ENCODE data around the gene HSBP1.

Gene HSBP1

DNA sequence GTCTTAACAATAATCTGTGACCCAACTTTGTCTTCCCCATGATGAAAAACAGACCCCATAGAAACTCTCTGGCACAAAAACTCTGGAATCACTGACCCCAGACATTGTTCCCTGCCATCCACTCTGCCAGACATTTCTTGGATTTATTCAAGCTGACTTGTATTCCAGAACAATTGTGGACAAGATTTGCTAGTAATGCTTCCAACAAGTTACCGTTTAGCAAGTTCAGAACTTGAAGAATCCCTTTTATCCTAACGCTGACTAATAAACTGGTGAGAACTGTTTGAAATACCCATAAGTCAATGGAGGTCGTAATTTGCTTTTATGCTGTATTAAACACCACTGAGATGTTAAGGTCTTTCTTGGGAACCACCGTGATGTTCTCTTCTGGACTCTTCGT, 10.5 kb downstream of the HSBP1 start:
- Histone ChIP-seq H3K9ac (ENCODE audit: low read length) (no peak overlapping the region), H2AFZ (ENCODE audit: low read length) (no peak overlapping the region), H3K9me3 (ENCODE audit: low read length) (no peaks in the 10 kb centered on the region), H3K4me1 (ENCODE audit: insufficient read depth, low read length, severe bottlenecking) (peaks cover 22% of the 10 kb centered on the region), H4K20me1 (ENCODE audit: insufficient read depth, low read length) (no peaks in the 10 kb centered on the region), H3K79me2 (ENCODE audit: insufficient read depth, low read length) (no peaks in the 10 kb centered on the region), H3K27ac (ENCODE audit: low read depth, low read length, poor library complexity, severe bottlenecking) (no peak overlapping the region), H3K36me3 (ENCODE audit: insufficient read depth, low read length) (peaks cover 2% of the 10 kb centered on the region), H3K4me2 (ENCODE audit: low read length) (no peak overlapping the region), H3K4me3 (ENCODE audit: low read depth, low read length, poor library complexity, severe bottlenecking) (no peak overlapping the region), H3K27me3 (ENCODE audit: insufficient read depth, low read length) (no peaks in the 10 kb centered on the region), H3K9me2 (ENCODE audit: low read depth, low read length) (no peaks in the 10 kb centered on the region), H3F3A (ENCODE audit: insufficient read depth, low read length) (no peaks in the 10 kb centered on the region)
- TF ChIP-seq, protein P1, sequence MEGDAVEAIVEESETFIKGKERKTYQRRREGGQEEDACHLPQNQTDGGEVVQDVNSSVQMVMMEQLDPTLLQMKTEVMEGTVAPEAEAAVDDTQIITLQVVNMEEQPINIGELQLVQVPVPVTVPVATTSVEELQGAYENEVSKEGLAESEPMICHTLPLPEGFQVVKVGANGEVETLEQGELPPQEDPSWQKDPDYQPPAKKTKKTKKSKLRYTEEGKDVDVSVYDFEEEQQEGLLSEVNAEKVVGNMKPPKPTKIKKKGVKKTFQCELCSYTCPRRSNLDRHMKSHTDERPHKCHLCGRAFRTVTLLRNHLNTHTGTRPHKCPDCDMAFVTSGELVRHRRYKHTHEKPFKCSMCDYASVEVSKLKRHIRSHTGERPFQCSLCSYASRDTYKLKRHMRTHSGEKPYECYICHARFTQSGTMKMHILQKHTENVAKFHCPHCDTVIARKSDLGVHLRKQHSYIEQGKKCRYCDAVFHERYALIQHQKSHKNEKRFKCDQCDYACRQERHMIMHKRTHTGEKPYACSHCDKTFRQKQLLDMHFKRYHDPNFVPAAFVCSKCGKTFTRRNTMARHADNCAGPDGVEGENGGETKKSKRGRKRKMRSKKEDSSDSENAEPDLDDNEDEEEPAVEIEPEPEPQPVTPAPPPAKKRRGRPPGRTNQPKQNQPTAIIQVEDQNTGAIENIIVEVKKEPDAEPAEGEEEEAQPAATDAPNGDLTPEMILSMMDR (IDR thresholded peaks at IDR 0.05; ENCODE audit: low read length), result no peak
- TF ChIP-seq EZH2 (IDR thresholded peaks at IDR 0.05; ENCODE audit: borderline replicate concordance, low read length), result no peak

DNA sequence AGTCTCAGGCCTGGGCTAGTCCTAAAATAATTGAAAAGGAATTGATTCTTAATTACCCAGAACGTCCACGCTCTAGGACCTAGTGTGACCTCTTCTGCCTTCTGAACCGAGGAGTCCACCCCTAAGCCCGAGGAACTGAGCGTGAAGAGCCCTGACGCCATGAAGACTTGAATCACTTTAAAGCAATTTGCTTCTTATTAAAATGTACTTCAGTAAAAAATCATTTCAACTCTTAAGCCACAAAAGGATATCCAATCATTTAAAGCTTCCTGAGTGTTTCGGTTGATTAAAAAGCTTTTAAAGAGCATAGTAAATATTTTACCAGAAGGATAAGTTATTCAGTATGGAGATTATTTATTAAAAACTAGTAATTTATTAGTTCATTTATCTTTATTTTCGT, 11.6 kb downstream of the HSBP1 start:
- H2AFZ ChIP-seq (ENCODE audit: low read length), result no peak overlapping the region
- H3K9me2 ChIP-seq (ENCODE audit: low read depth, low read length), result no peaks in the 10 kb centered on the region
- no peak overlapping the region for H3K4me2 ChIP-seq (ENCODE audit: low read length)
- no peak overlapping the region for H3K9ac ChIP-seq (ENCODE audit: low read length)
- H3K4me1 ChIP-seq (ENCODE audit: insufficient read depth, low read length, severe bottlenecking), result peaks cover 11% of the 10 kb centered on the region
- H3K9me3 ChIP-seq (ENCODE audit: low read length), result no peaks in the 10 kb centered on the region
- TF ChIP-seq, protein P1 (IDR thresholded peaks at IDR 0.05; ENCODE audit: low read length), result no peak
- no peak for TF ChIP-seq EZH2 (IDR thresholded peaks at IDR 0.05; ENCODE audit: borderline replicate concordance, low read length)
- no peaks in the 10 kb centered on the region for H4K20me1 ChIP-seq (ENCODE audit: insufficient read depth, low read length)
- H3K27ac ChIP-seq (ENCODE audit: low read depth, low read length, poor library complexity, severe bottlenecking), result no peak overlapping the region
- no peaks in the 10 kb centered on the region for H3F3A ChIP-seq (ENCODE audit: insufficient read depth, low read length)
- no peaks in the 10 kb centered on the region; the same call in 1 of the 2 replicates for H3K36me3 ChIP-seq (ENCODE audit: insufficient read depth, low read length)
- no peaks in the 10 kb centered on the region for H3K79me2 ChIP-seq (ENCODE audit: insufficient read depth, low read length)
- no peaks in the 10 kb centered on the region for H3K27me3 ChIP-seq (ENCODE audit: insufficient read depth, low read length)
- no peak overlapping the region for H3K4me3 ChIP-seq (ENCODE audit: low read depth, low read length, poor library complexity, severe bottlenecking)

DNA sequence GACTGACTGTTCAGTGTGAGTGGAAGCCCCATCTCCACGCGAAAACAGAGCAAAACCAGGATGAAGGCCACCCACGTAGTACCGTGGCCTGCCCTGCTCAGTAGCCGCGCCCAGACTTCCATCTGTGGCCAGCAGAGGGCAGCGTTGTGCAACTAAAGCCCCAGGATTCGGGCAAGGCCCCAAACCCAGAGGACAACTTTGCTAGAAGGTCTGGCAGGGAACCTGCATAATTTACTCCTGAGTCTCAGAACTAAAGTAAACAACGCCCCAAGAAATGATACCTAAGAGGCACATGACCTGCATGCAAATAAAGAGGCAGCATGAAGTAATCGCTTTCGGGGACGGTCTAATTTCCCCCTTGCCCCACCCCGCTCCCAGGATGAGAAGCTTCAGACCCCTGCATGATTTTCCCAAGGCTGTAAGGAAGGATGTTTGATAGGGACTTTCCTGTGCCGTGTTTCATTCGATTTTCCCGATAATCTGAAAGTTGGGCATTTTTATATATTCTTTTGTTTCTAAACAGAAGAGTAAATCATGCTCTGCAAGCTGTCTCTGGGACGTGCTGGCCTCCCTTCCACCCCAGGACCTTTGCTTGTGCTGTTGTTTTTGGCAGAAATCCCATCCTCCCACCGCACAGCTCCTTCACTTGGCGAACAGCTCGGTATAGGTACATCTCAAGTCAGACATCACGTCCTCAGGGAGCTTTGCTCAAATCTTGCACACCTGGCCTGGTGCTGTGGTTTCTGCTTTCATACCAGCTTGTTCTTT, 18.6 kb downstream of the HSBP1 start:
- no peak overlapping the region for H2AFZ ChIP-seq (ENCODE audit: low read length)

More for the DNA sequence above, 18.6 kb downstream of the HSBP1 start:
- H3K4me3 ChIP-seq (ENCODE audit: low read depth, low read length, poor library complexity, severe bottlenecking), result no peak overlapping the region
- no peak overlapping the region for H3K9ac ChIP-seq (ENCODE audit: low read length)
- H4K20me1 ChIP-seq (ENCODE audit: insufficient read depth, low read length), result no peaks in the 10 kb centered on the region
- H3F3A ChIP-seq (ENCODE audit: insufficient read depth, low read length), result no peaks in the 10 kb centered on the region
- H3K9me3 ChIP-seq (ENCODE audit: low read length), result no peaks in the 10 kb centered on the region
- no peak overlapping the region for H3K4me2 ChIP-seq (ENCODE audit: low read length)
- H3K9me2 ChIP-seq (ENCODE audit: low read depth, low read length), result no peaks in the 10 kb centered on the region
- H3K79me2 ChIP-seq (ENCODE audit: insufficient read depth, low read length), result no peaks in the 10 kb centered on the region
- no peaks in the 10 kb centered on the region for H3K27me3 ChIP-seq (ENCODE audit: insufficient read depth, low read length)
- no peak for TF ChIP-seq EZH2 (IDR thresholded peaks at IDR 0.05; ENCODE audit: borderline replicate concordance, low read length)
- TF ChIP-seq, protein P1 (IDR thresholded peaks at IDR 0.05; ENCODE audit: low read length), result peak; percentile 95
- H3K4me1 ChIP-seq (ENCODE audit: insufficient read depth, low read length, severe bottlenecking), result no peaks in the 10 kb centered on the region
- H3K36me3 ChIP-seq (ENCODE audit: insufficient read depth, low read length), result no peaks in the 10 kb centered on the region
- H3K27ac ChIP-seq (ENCODE audit: low read depth, low read length, poor library complexity, severe bottlenecking), result no peak overlapping the region

Measured in OCI-LY1 (cell line).